Osteoblast (primary cell): Measurements from ENCODE around the gene HOXB8. TPM values are rescaled to one million over a fixed set of nuclear protein-coding genes. Genes with fewer than 3 reads are reported as not detected.

Experiments
- DNase-seq: peaks from one replicate; pipeline ENCODE4 v3.0.0; 2011; ENCODE audit warnings: low spot score, mixed read lengths; ENCODE audit not compliant: insufficient read length; ENCODE audit errors: missing footprints
- H2AFZ ChIP-seq: 2 replicates; pipeline ENCODE4 v1.6.0; 2011; ENCODE audit warnings: mild to moderate bottlenecking, low read length
- H3K27ac ChIP-seq: 2 replicates; pipeline ENCODE4 v1.5.1; 2011; ENCODE audit warnings: mild to moderate bottlenecking, low read depth, low read length, moderate library complexity
- H3K27me3 ChIP-seq: 2 replicates; pipeline ENCODE4 v1.6.0; 2012; ENCODE audit warnings: mild to moderate bottlenecking, control low read depth, inconsistent platforms, low read length, moderate library complexity; ENCODE audit not compliant: insufficient read depth
- H3K36me3 ChIP-seq: 2 replicates; pipeline ENCODE4 v1.5.1; 2011; ENCODE audit warnings: mild to moderate bottlenecking, low read length, control low read depth, moderate library complexity; ENCODE audit not compliant: insufficient read depth
- H3K4me1 ChIP-seq: 2 replicates; pipeline ENCODE4 v1.5.1; 2011; ENCODE audit warnings: mild to moderate bottlenecking, low read length, control low read depth, moderate library complexity; ENCODE audit not compliant: insufficient read depth
- H3K4me2 ChIP-seq: 2 replicates; pipeline ENCODE4 v1.6.0; 2011; ENCODE audit warnings: mild to moderate bottlenecking, low read length; ENCODE audit not compliant: insufficient read depth
- H3K4me3 ChIP-seq: fragments of 200-600 bp; sonication (generic); 3 replicates; pipeline ENCODE4 v1.5.1; 2012; ENCODE audit warnings: mild to moderate bottlenecking, low read length, inconsistent platforms; ENCODE audit not compliant: insufficient read depth
- H3K79me2 ChIP-seq: 2 replicates; pipeline ENCODE4 v1.6.0; 2012; ENCODE audit warnings: mild to moderate bottlenecking, low read length, control low read depth, inconsistent platforms; ENCODE audit not compliant: insufficient read depth
- H3K9me3 ChIP-seq: 2 replicates; pipeline ENCODE4 v1.5.1; 2011; ENCODE audit warnings: low read depth, low read length, control low read depth
- H4K20me1 ChIP-seq: 2 replicates; pipeline ENCODE4 v1.6.0; 2012; ENCODE audit warnings: mild to moderate bottlenecking, low read length, control low read depth; ENCODE audit not compliant: insufficient read depth
- CTCF ChIP-seq: IDR thresholded peaks from 2 replicates; pipeline ENCODE4 v1.5.1; 2011; ENCODE audit warnings: mild to moderate bottlenecking, low read depth, low read length, moderate library complexity; ENCODE audit errors: extremely low read depth
- total RNA-seq: library from RNA; depleted of rRNA; stranded (reverse); fragments of >200 nt; gene quantifications from 2 replicates; pipeline ENCODE4 v1.2.3, GENCODE V29; 2012

HOXB8 gene
- total RNA-seq, 1 donor = not detected

DNA sequence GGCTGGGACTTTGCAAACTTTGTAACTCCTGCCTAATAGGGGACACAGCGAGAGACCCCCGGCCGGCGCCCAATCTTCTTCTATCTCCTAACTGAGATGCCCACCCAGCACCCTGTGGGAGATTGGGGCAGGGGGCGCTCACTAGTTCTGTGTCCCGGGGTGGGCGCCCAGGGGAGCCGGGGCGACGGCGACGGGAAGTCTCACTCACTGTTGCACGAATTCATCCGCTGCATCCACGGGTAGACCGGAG lies 17.6 kb downstream of the HOXB8 start:
- Histone ChIP-seq H3K4me2 (peak overlapping the region; percentile 60), H2AFZ (no peak overlapping the region), H3K9me3 (no peaks in the 10 kb centered on the region), H3K4me1 (no peaks in the 10 kb centered on the region), H4K20me1 (no peaks in the 10 kb centered on the region), H3K27me3 (peaks cover 98% of the 10 kb centered on the region), H3K79me2 (no peaks in the 10 kb centered on the region), H3K36me3 (no peaks in the 10 kb centered on the region), H3K4me3 (peak overlapping the region; percentile 58), H3K27ac (no peak overlapping the region)
- no peak for TF ChIP-seq CTCF
- no peak for DNase-seq

DNA sequence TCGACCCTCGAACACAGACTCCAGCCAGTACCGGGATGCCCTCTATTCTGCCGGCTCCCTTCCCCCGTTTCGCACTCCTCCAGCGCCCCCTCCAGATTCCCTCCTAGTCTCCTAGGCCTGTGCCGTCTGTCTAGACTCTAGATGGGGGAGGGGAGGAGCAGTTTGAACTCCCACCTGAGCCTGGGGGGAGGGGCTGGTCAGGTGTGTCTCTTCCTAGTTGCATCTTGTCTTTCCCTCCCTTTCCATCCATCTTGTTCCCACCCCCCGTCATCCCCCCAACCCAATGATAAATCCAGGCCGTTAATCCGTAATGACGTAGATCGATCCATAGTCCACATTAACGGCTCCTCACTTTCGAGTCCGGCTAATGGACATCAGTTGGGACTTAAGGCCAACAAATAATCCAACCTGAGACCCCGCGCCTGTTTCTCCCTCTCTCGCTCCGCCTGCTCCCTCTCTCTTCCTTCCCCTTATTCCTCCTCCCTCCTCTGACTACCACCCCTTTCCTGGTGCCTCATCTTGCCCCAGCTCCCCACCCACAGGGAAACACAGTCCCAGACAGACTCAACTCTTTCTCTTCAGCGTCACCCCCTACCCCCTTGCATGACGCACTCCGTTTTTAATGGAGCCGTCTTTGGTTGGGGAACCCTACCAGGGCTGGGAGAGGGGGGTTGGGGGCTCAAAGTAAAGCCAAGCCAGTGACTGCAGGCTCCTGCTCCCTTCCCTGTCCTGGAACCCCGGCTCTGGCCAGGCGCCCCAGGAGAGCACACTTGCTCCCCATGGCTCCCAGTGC lies 18.2 kb downstream of the HOXB8 start:
- DNase-seq = no peak

DNA sequence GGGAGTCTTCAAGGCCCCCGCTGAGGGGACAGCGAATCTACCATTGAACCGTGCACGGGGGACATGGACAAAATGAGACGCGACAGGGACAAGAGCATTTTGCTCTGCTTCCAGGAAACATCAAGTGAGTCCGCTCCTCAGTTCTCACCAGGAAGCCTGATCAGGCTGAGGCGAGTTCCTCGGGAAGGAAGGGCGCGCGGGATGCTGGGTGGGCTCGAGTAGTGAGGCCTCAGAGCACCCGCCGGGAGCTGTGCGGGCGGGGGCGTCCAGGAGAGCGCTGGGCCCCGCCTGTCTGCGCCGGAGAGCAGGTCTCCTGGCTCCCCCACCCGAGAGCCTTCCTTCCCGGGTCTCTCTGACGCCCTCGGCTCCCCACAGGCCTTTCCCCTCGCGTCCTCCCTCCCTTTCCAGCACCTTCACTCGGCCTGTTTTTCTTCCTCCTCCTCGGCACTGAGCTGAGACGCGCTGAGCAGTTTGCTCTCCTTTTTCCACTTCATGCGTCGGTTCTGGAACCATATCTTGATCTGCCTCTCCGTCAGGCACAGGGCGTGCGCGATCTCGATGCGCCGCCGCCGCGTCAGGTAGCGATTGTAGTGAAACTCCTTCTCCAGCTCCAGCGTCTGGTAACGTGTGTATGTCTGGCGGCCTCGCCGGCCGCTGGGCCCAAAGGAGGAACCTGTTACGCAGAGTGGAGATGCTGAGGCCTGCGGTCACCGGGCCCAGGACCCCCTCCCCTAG lies 18.9 kb downstream of the HOXB8 start:
- DNase-seq = no peak
- no peak for TF ChIP-seq CTCF
- H3K9me3 ChIP-seq = no peaks in the 10 kb centered on the region
- no peak overlapping the region for H3K27ac ChIP-seq
- no peaks in the 10 kb centered on the region for H3K4me1 ChIP-seq
- H3K27me3 ChIP-seq = peaks cover 97% of the 10 kb centered on the region
- H3K36me3 ChIP-seq = no peaks in the 10 kb centered on the region
- no peak overlapping the region for H2AFZ ChIP-seq
- H3K4me3 ChIP-seq = no peak overlapping the region
- H3K79me2 ChIP-seq = no peaks in the 10 kb centered on the region
- no peak overlapping the region for H3K4me2 ChIP-seq
- H4K20me1 ChIP-seq = no peaks in the 10 kb centered on the region

More for the DNA sequence above, 18.2 kb downstream of the HOXB8 start:
- Histone ChIP-seq H3K9me3 (no peaks in the 10 kb centered on the region), H4K20me1 (no peaks in the 10 kb centered on the region), H3K27ac (no peak overlapping the region), H3K4me3 (peak overlapping the region; percentile 58), H3K4me1 (no peaks in the 10 kb centered on the region), H3K27me3 (peaks cover 98% of the 10 kb centered on the region), H3K36me3 (no peaks in the 10 kb centered on the region), H2AFZ (no peak overlapping the region), H3K79me2 (no peaks in the 10 kb centered on the region), H3K4me2 (peak overlapping the region; percentile 60)
- TF ChIP-seq CTCF = no peak

GRCh38 chr17:48595278-48595999 lies 19.7 kb downstream of the HOXB8 start:
- no peak for DNase-seq
- no peaks in the 10 kb centered on the region for H3K36me3 ChIP-seq
- no peaks in the 10 kb centered on the region for H3K79me2 ChIP-seq
- TF ChIP-seq CTCF = no peak
- H4K20me1 ChIP-seq = no peaks in the 10 kb centered on the region
- H3K27ac ChIP-seq = no peak overlapping the region
- H3K4me2 ChIP-seq = no peak overlapping the region
- H2AFZ ChIP-seq = no peak overlapping the region
- H3K4me3 ChIP-seq = no peak overlapping the region
- H3K9me3 ChIP-seq = no peaks in the 10 kb centered on the region
- no peaks in the 10 kb centered on the region for H3K4me1 ChIP-seq
- peaks cover 97% of the 10 kb centered on the region for H3K27me3 ChIP-seq
